Esophagus muscularis mucosa (tissue), 4 donors: Measurements from ENCODE around the gene KRT37. TPM values are rescaled to one million over a fixed set of nuclear protein-coding genes. Genes with fewer than 3 reads are reported as not detected.
"Not testable (repeated sequence)": the region's sequence is repeated elsewhere in the genome, so short reads cannot be mapped to it uniquely, and the experiment has no call there.

Source experiments
- DNase-seq: peaks from one replicate; pipeline ENCODE4 v3.0.0-alpha.2; 2017; ENCODE audit errors: extremely low spot score
- H3K27ac ChIP-seq, 4 donors: fragments of 200-600 bp; sonication (generic); replicated peaks in 1 of 4; 1 replicate in 3 of 4; 2 replicates in 1 of 4; pipeline ENCODE4 v1.5.1; 2016 to 2019; ENCODE audit warnings: mild to moderate bottlenecking in 1 of 4
- H3K27me3 ChIP-seq, 4 donors: fragments of 200-600 bp; sonication (generic); one replicate each; pipeline versions ENCODE4 v1.5.1 to v1.6.0; 2016 to 2019
- H3K36me3 ChIP-seq, 4 donors: fragments of 200-600 bp; sonication (generic); one replicate each; pipeline ENCODE4 v1.5.1; 2016 to 2019
- H3K4me1 ChIP-seq, 4 donors: fragments of 200-600 bp; sonication (generic); one replicate each; pipeline ENCODE4 v1.5.1; 2016 to 2019
- H3K4me3 ChIP-seq, 4 donors: fragments of 200-600 bp; sonication (generic); 1 replicate in 2 of 4; 2 replicates in 2 of 4; pipeline ENCODE4 v1.5.1; 2016 to 2019; ENCODE audit warnings: mild to moderate bottlenecking in 4 of 4, moderate library complexity in 1 of 4
- H3K9me3 ChIP-seq, 4 donors: fragments of 200-600 bp; sonication (generic); 1 replicate in 3 of 4; 2 replicates in 1 of 4; pipeline ENCODE4 v1.5.1; 2016 to 2019
- CTCF ChIP-seq, 3 experiments: fragments of 200-600 bp in 2 of 3; fragments of 450-650 bp in 1 of 3; sonication (generic) in 2 of 3; IDR thresholded peaks; one replicate each; pipeline ENCODE4 v1.5.1; 2017 to 2019; ENCODE audit warnings: antibody characterized with exemption in 3 of 3, mild to moderate bottlenecking in 2 of 3, moderate library complexity in 1 of 3
- EP300 ChIP-seq: sonication (generic); formaldehyde crosslinking; IDR thresholded peaks from one replicate; pipeline ENCODE4 v1.6.1; 2017; ENCODE audit warnings: antibody characterized with exemption
- POLR2A ChIP-seq: fragments of 450-650 bp; IDR thresholded peaks from one replicate; pipeline ENCODE4 v1.6.1; 2017; ENCODE audit warnings: antibody characterized with exemption, moderate library complexity, mild to moderate bottlenecking, low read depth
- POLR2AphosphoS5 ChIP-seq, 2 donors: sonication (generic); formaldehyde crosslinking; IDR thresholded peaks; one replicate each; pipeline ENCODE4 v1.6.1; 2017; ENCODE audit warnings: antibody characterized with exemption in 2 of 2
- WGBS: methylation state at CpG from one replicate; pipeline ENCODE4 v1.1.5; 2018; 5-methylcytosine and 5-hydroxymethylcytosine counted together
- intact Hi-C: fragments of 100-400 bp; cut with DNase I; formaldehyde crosslinking; loops from one replicate; pipeline ENCODE4 v1.15.1; 2023
- total RNA-seq, 4 donors: library from RNA; depleted of rRNA; stranded (reverse); fragments of >200 nt; gene quantifications; one replicate each; pipeline versions ENCODE4 v1.1.0 to v1.2.1, GENCODE V29; 2016

KRT37 gene
- total RNA-seq, 4 donors from 2014 or later = not detected

GRCh38 chr17:41387670-41388069 lies 36.7 kb downstream of the KRT37 start:
- Histone ChIP-seq H3K4me3 (no peak overlapping the region), H3K4me1 (no peaks in the 10 kb centered on the region), H3K36me3 (no peaks in the 10 kb centered on the region), H3K27me3 (no peaks in the 10 kb centered on the region), H3K9me3 (peaks cover 0 to 15% (median 13%) of the 10 kb centered on the region in 4 donors), H3K27ac (no peak overlapping the region)
- DNase-seq = no peak
- intact Hi-C loops = no loop called here
- TF ChIP-seq POLR2A = no peak
- WGBS = 72% methylated on average over 4 of the region's 4 CpGs

- DNase-seq = no peak
- no peaks in the 10 kb centered on the region for H3K4me1 ChIP-seq
- intact Hi-C loops = no loop called here
- no peak overlapping the region for H3K4me3 ChIP-seq
- H3K27me3 ChIP-seq = no peaks in the 10 kb centered on the region
- H3K9me3 ChIP-seq = peaks cover 0 to 15% (median 13%) of the 10 kb centered on the region in 4 donors
- WGBS = 94% methylated on average over 1 of the region's 1 CpG
- TF ChIP-seq POLR2AphosphoS5 (IDR thresholded peaks at IDR 0.05) (no peak), EP300 (no peak), POLR2A (no peak), CTCF (IDR thresholded peaks at IDR 0.05) (no peak)
- no peaks in the 10 kb centered on the region for H3K36me3 ChIP-seq
- H3K27ac ChIP-seq = no peak overlapping the region
Measured at GRCh38 chr17:41386227-41386626, 38.2 kb downstream of the KRT37 start.

GRCh38 chr17:41383690-41384089 lies 40.7 kb downstream of the KRT37 start:
- WGBS = 100% methylated on average over 1 of the region's 1 CpG
- no peaks in the 10 kb centered on the region for H3K36me3 ChIP-seq
- no peaks in the 10 kb centered on the region for H3K27me3 ChIP-seq
- H3K9me3 ChIP-seq = peaks cover 0 to 15% (median 13%) of the 10 kb centered on the region in 4 donors
- H3K4me1 ChIP-seq = no peaks in the 10 kb centered on the region
- H3K27ac ChIP-seq = no peak overlapping the region
- intact Hi-C loops = no loop called here
- no peak overlapping the region for H3K4me3 ChIP-seq
- TF ChIP-seq EP300 = no peak
- TF ChIP-seq CTCF (IDR thresholded peaks at IDR 0.05) = no peak
- TF ChIP-seq POLR2AphosphoS5 (IDR thresholded peaks at IDR 0.05) = no peak
- TF ChIP-seq POLR2A = no peak
- DNase-seq = no peak

- H3K27ac ChIP-seq = no peak overlapping the region
- 90% methylated on average over 1 of the region's 1 CpG for WGBS
- intact Hi-C loops = no loop called here
- H3K36me3 ChIP-seq = no peaks in the 10 kb centered on the region
- peaks cover 0 to 15% (median 11%) of the 10 kb centered on the region in 4 donors for H3K9me3 ChIP-seq
- no peak for DNase-seq
- no peak for TF ChIP-seq CTCF (IDR thresholded peaks at IDR 0.05)
- TF ChIP-seq POLR2A = no peak
- TF ChIP-seq EP300 = no peak
- TF ChIP-seq POLR2AphosphoS5 (IDR thresholded peaks at IDR 0.05) = no peak
- H3K4me1 ChIP-seq = no peaks in the 10 kb centered on the region
- no peaks in the 10 kb centered on the region for H3K27me3 ChIP-seq
- no peak overlapping the region for H3K4me3 ChIP-seq
Measured at GRCh38 chr17:41382394-41382793, 42.0 kb downstream of the KRT37 start.

GRCh38 chr17:41381943-41382342 lies 42.4 kb downstream of the KRT37 start, which contains the start of gene KRT34:
Gene KRT34 (minus strand): TSS chr17:41382306. CDS start chr17:41382246, 60 bp downstream.
- H3K36me3 ChIP-seq, DNase-seq, H3K27me3 ChIP-seq, H3K4me3 ChIP-seq, intact Hi-C loops, H3K27ac ChIP-seq, H3K4me1 ChIP-seq: not testable (repeated sequence)
- H3K9me3 ChIP-seq = peaks cover 0 to 14% (median 8%) of the 10 kb centered on the region in 4 donors
- 97% methylated on average over 7 of the region's 13 CpGs for WGBS

- H3K4me3 ChIP-seq, DNase-seq, H3K4me1 ChIP-seq, H3K27ac ChIP-seq, H3K9me3 ChIP-seq, intact Hi-C loops, H3K36me3 ChIP-seq, H3K27me3 ChIP-seq: not testable (repeated sequence)
- WGBS = 81% methylated on average over 7 of the region's 7 CpGs
Measured at GRCh38 chr17:41380091-41380490, 44.3 kb downstream of the KRT37 start.
